GM19397 (cell line): ENCODE measurements around the gene GK.
"Not testable (repeated sequence)": the region's sequence is repeated elsewhere in the genome, so short reads cannot be mapped to it uniquely, and the experiment has no call there.

Source experiments
- ATAC-seq: cut with Tn5 transposase; IDR thresholded peaks from one replicate; pipeline ENCODE4 v1.9.1; 2021; ENCODE audit warnings: mild to moderate bottlenecking, moderate library complexity; ENCODE audit not compliant: unreplicated experiment

GK gene

GRCh38 chrX:30653415-30654131, at the start of gene GK:
TSS of gene GK (plus strand) at chrX:30653423. CDS start at chrX:30653538, 115 bp downstream.
- peak; percentile 7 for ATAC-seq

- no peak for ATAC-seq
Observed at GRCh38 chrX:30607155-30607554, 46.1 kb upstream of the GK start.

- ATAC-seq: no peak
Observed at GRCh38 chrX:30610026-30610425, 43.2 kb upstream of the GK start.

GRCh38 chrX:30612250-30612655, 41.0 kb upstream of the GK start:
- ATAC-seq: no peak

- ATAC-seq: no peak
Observed at GRCh38 chrX:30613721-30614120, 39.5 kb upstream of the GK start.

GRCh38 chrX:30615229-30615628, 38.0 kb upstream of the GK start:
- no peak for ATAC-seq

GRCh38 chrX:30618160-30618765, 35.0 kb upstream of the GK start:
- no peak for ATAC-seq

GRCh38 chrX:30620125-30620524, 33.1 kb upstream of the GK start:
- ATAC-seq: no peak

GRCh38 chrX:30620980-30621618, 32.1 kb upstream of the GK start:
- ATAC-seq: no peak

GRCh38 chrX:30622361-30622760, 30.9 kb upstream of the GK start:
- no peak for ATAC-seq

- ATAC-seq: no peak
Observed at GRCh38 chrX:30626402-30626801, 26.8 kb upstream of the GK start.

GRCh38 chrX:30627818-30628652, 25.2 kb upstream of the GK start:
- no peak for ATAC-seq

GRCh38 chrX:30634070-30634469, 19.2 kb upstream of the GK start:
- not testable (repeated sequence) for ATAC-seq

- no peak for ATAC-seq
Observed at GRCh38 chrX:30635630-30636029, 17.6 kb upstream of the GK start.

- ATAC-seq: no peak
Observed at GRCh38 chrX:30637874-30638815, 15.1 kb upstream of the GK start.

GRCh38 chrX:30639702-30640101, 13.5 kb upstream of the GK start:
- ATAC-seq: not testable (repeated sequence)

- ATAC-seq: no peak
Observed at GRCh38 chrX:30642642-30643041, 10.6 kb upstream of the GK start.

- ATAC-seq: no peak
Observed at GRCh38 chrX:30643313-30643821, 9.9 kb upstream of the GK start.

GRCh38 chrX:30649859-30650258, 3.4 kb upstream of the GK start:
- no peak for ATAC-seq
